OCI-LY7 (cell line): ENCODE measurements around the gene HTR1B. TPM values are rescaled to one million over a fixed set of nuclear protein-coding genes. Genes with fewer than 3 reads are reported as not detected.

Experiments used
- BruUV-seq: library from RNA; stranded (reverse); fragments of 400-500 nt; replicated peaks from 2 replicates; lab custom pipeline; 2021; lab: Mats Ljungman, UMichigan
- CTCF ChIA-PET: fragments of 300-600 bp; sonication (Branson Sonifier 250); formaldehyde crosslinking; loops from one replicate; lab custom pipeline; 2022; ENCODE audit warnings: antibody characterized with exemption; ENCODE audit not compliant: unreplicated experiment; lab: Charles Lee
- POLR2A ChIA-PET: fragments of 300-600 bp; sonication (Branson Sonifier 250); formaldehyde crosslinking; loops from one replicate; lab custom pipeline; 2022; ENCODE audit warnings: antibody characterized with exemption; lab: Charles Lee
- DNase-seq: peaks from one replicate; pipeline ENCODE4 v3.0.0-alpha.2; 2015; ENCODE audit warnings: low spot score
- H2AFZ ChIP-seq: fragments of 200-600 bp; sonication (generic), shearing (Covaris generic); 2 replicates; pipeline ENCODE4 v1.6.1; 2014; ENCODE audit warnings: mild to moderate bottlenecking, antibody characterized with exemption, low read length, moderate library complexity
- H3K27ac ChIP-seq: fragments of 200-600 bp; sonication (generic); 2 replicates; pipeline ENCODE4 v1.5.1; 2014; ENCODE audit warnings: mixed run types, low read depth, mild to moderate bottlenecking, moderate library complexity, low read length, inconsistent platforms; ENCODE audit not compliant: poor library complexity, severe bottlenecking
- H3K36me3 ChIP-seq: fragments of 200-600 bp; sonication (generic); 2 replicates; pipeline ENCODE4 v1.6.1; 2014; ENCODE audit warnings: mild to moderate bottlenecking, antibody characterized with exemption, low read length, moderate library complexity, mixed read lengths; ENCODE audit not compliant: insufficient read depth
- H3K4me1 ChIP-seq: fragments of 200-600 bp; sonication (generic); 2 replicates; pipeline ENCODE4 v1.5.1; 2014; ENCODE audit warnings: mild to moderate bottlenecking, low read length; ENCODE audit not compliant: insufficient read depth, poor library complexity, severe bottlenecking
- H3K4me2 ChIP-seq: fragments of 200-600 bp; sonication (generic); 2 replicates; pipeline ENCODE4 v1.6.1; 2014; ENCODE audit warnings: mild to moderate bottlenecking, low read length
- H3K4me3 ChIP-seq: fragments of 200-600 bp; sonication (generic); 2 replicates; pipeline ENCODE4 v1.5.1; 2014; ENCODE audit warnings: mild to moderate bottlenecking, low read depth, low read length; ENCODE audit not compliant: poor library complexity, severe bottlenecking
- H3K79me2 ChIP-seq: fragments of 200-600 bp; sonication (generic); 2 replicates; pipeline ENCODE4 v1.6.1; 2016; ENCODE audit warnings: low read depth, mild to moderate bottlenecking, low read length, moderate library complexity, mixed read lengths; ENCODE audit not compliant: insufficient read depth
- H3K9me2 ChIP-seq: fragments of 200-600 bp; sonication (generic); 2 replicates; pipeline ENCODE4 v1.6.1; 2016; ENCODE audit warnings: mild to moderate bottlenecking, low read length, mixed read lengths; ENCODE audit not compliant: insufficient read depth
- H3K9me3 ChIP-seq: fragments of 200-600 bp; sonication (generic); 2 replicates; pipeline ENCODE4 v1.6.1; 2014; ENCODE audit warnings: mild to moderate bottlenecking, mixed run types, low read length, mixed read lengths
- H4K20me1 ChIP-seq: fragments of 200-600 bp; sonication (generic); 2 replicates; pipeline ENCODE4 v1.6.1; 2014; ENCODE audit warnings: mild to moderate bottlenecking, antibody characterized with exemption, low read length, moderate library complexity, mixed read lengths; ENCODE audit not compliant: insufficient read depth
- EZH2phosphoT487 ChIP-seq: fragments of 200-600 bp; sonication (generic); IDR thresholded peaks from 2 replicates; pipeline ENCODE4 v1.6.1; 2018; ENCODE audit warnings: low read depth, borderline replicate concordance, mild to moderate bottlenecking, mixed run types, antibody characterized with exemption, low read length, moderate library complexity, mixed read lengths
- intact Hi-C: fragments of 100-400 bp; cut with micrococcal nuclease; formaldehyde crosslinking; loops from one replicate; pipeline ENCODE4 v1.10.0; 2022; ENCODE audit not compliant: unreplicated experiment
- total RNA-seq, 2 experiments: library from RNA; depleted of rRNA in 1 of 2; stranded (reverse); fragments of >200 nt in 1 of 2; shearing (Covaris generic) in 1 of 2; gene quantifications; 2 replicates each; pipeline ENCODE4 v1.2.3, GENCODE V29; 2014 to 2022
- TF ChIP-seq, protein P1 (sequence below): fragments of 200-600 bp; sonication (generic); conservative IDR thresholded peaks from 2 replicates; pipeline ENCODE4 v1.5.1; 2014; ENCODE audit warnings: mild to moderate bottlenecking, antibody characterized with exemption, low read length, moderate library complexity, mixed read lengths

Gene HTR1B
- total RNA-seq, 2 experiments from 2014 or later, result not detected

DNA sequence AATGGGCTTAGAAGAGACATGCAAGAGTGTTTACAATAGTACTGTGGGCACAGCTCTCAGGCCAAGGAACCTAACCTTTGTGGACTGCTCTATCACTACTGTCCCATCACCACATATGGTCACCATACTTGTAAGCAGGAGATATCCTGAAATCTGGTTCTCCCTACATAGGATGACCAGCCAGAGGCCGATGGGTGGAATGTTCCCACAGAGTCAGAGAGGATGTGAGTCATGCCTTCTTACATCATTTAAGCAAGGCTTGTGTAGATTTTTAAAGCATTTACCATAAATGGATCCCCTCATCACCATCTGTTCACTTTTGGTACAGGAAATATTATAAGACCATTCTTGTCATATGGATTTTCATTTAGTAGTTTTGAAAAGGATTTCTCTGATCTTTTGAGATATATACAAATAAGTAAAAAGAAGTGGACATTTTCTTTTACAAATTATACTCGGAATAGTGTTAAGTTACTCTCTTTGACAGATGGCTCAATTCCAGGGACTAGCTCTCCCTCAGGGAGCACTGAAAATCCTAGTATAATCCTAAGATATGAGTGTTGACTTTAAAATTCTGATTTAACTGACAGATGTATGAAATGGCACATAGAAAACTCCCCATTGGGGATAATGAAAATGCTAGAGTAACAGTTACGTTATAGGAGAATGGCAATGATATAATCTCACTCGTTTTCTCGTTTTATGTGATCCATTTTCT lies 6.6 kb downstream of the HTR1B start:
- Histone ChIP-seq H3K4me3 (no peak overlapping the region), H3K27ac (no peak overlapping the region), H3K9me3 (no peaks in the 10 kb centered on the region), H3K4me1 (no peaks in the 10 kb centered on the region), H2AFZ (no peak overlapping the region), H4K20me1 (no peaks in the 10 kb centered on the region), H3K79me2 (no peaks in the 10 kb centered on the region), H3K36me3 (no peaks in the 10 kb centered on the region), H3K4me2 (no peak overlapping the region), H3K9me2 (no peaks in the 10 kb centered on the region)
- DNase-seq, result no peak
- ChIA-PET CTCF (no interaction called here), POLR2A (interaction anchor here (0.7 kb wide), 1 partner anchor 441 kb away, joined by 3 read pairs; no protein-coding TSS in a partner anchor)
- no TSS peak for BruUV-seq
- intact Hi-C loops, result loop anchor here (5.0 kb wide), 1 partner anchor 1564 kb away; no protein-coding TSS in a partner anchor
- TF ChIP-seq, protein P1, sequence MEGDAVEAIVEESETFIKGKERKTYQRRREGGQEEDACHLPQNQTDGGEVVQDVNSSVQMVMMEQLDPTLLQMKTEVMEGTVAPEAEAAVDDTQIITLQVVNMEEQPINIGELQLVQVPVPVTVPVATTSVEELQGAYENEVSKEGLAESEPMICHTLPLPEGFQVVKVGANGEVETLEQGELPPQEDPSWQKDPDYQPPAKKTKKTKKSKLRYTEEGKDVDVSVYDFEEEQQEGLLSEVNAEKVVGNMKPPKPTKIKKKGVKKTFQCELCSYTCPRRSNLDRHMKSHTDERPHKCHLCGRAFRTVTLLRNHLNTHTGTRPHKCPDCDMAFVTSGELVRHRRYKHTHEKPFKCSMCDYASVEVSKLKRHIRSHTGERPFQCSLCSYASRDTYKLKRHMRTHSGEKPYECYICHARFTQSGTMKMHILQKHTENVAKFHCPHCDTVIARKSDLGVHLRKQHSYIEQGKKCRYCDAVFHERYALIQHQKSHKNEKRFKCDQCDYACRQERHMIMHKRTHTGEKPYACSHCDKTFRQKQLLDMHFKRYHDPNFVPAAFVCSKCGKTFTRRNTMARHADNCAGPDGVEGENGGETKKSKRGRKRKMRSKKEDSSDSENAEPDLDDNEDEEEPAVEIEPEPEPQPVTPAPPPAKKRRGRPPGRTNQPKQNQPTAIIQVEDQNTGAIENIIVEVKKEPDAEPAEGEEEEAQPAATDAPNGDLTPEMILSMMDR, result no peak
- TF ChIP-seq EZH2phosphoT487, result no peak

DNA sequence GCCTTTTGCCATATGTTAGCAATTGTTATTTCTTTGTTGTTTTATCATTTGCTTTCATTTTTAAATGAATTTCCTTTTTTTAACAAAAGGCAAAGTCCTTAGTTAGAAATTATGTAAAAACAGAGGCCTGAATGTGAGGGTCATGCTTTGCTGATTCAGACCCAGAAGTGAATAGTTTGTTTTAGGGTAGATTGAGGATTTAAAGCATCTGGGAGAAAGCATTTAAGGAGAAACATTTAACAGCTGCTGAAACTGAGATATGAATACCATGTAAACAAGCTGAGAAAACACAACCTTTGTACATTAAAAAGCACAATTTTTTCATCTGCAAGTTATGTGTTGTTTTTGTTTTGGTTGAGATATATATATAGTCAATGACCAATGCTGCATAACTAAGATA lies 8.0 kb downstream of the HTR1B start:
- intact Hi-C loops, result loop anchor here (5.0 kb wide), 1 partner anchor 1563 kb away; no protein-coding TSS in a partner anchor
- H3K4me2 ChIP-seq, result no peak overlapping the region
- TF ChIP-seq EZH2phosphoT487, result no peak
- TF ChIP-seq, protein P1, result no peak
- no peak overlapping the region for H3K4me3 ChIP-seq
- no peaks in the 10 kb centered on the region for H3K4me1 ChIP-seq
- H4K20me1 ChIP-seq, result no peaks in the 10 kb centered on the region
- BruUV-seq, result no TSS peak
- H2AFZ ChIP-seq, result no peak overlapping the region
- ChIA-PET CTCF (no interaction called here), POLR2A (no interaction called here)
- H3K9me3 ChIP-seq, result no peaks in the 10 kb centered on the region
- H3K79me2 ChIP-seq, result no peaks in the 10 kb centered on the region
- no peak for DNase-seq
- no peaks in the 10 kb centered on the region for H3K9me2 ChIP-seq
- H3K36me3 ChIP-seq, result no peaks in the 10 kb centered on the region
- H3K27ac ChIP-seq, result no peak overlapping the region

DNA sequence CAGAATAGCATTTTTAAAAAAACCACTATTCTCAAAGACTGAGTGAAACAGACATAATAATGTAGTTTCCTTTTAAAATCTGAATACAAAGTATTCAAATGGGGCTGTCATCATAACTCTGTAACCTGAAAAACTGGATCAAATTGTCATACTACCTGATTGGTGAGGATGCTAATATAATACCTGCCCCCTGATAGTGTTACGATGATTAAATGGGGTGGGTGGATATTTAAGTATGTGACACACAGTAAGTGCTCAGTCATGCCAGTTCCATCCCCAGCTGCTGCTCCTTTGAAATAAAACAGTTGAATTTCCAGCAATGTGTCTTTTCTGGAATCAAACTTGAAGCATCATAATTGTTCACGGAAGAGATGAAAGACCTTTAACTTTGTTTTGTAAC lies 8.9 kb downstream of the HTR1B start:
- Histone ChIP-seq H3K79me2 (no peaks in the 10 kb centered on the region), H2AFZ (no peak overlapping the region), H3K4me1 (no peaks in the 10 kb centered on the region), H3K36me3 (no peaks in the 10 kb centered on the region), H3K9me2 (no peaks in the 10 kb centered on the region), H4K20me1 (no peaks in the 10 kb centered on the region), H3K27ac (no peak overlapping the region), H3K4me3 (no peak overlapping the region), H3K9me3 (no peaks in the 10 kb centered on the region), H3K4me2 (no peak overlapping the region)
- BruUV-seq, result no TSS peak
- TF ChIP-seq EZH2phosphoT487, result no peak
- TF ChIP-seq, protein P1, result no peak
- ChIA-PET POLR2A (interaction anchor here (0.6 kb wide), 1 partner anchor 259 kb away, joined by 3 read pairs; no protein-coding TSS in a partner anchor), CTCF (no interaction called here)
- intact Hi-C loops, result no loop called here
- DNase-seq, result no peak
